HepG2 (cell line): ENCODE results near the gene OBI1. TPM values are rescaled to one million over a fixed set of nuclear protein-coding genes. Genes with fewer than 3 reads are reported as not detected.

Source experiments
- ATAC-seq: fragments of 200-7000 bp; cut with Tn5 transposase; 3 replicates; pipeline ENCODE4 v1.9.1; 2020; ENCODE audit warnings: mild to moderate bottlenecking, moderate library complexity
- BruUV-seq: library from RNA; stranded (reverse); fragments of 400-500 nt; replicated peaks from 2 replicates; lab custom pipeline; 2021; lab: Mats Ljungman, UMichigan
- CTCF ChIA-PET: fragments of 300-600 bp; formaldehyde crosslinking; extraction: SDS; loops from one replicate; lab custom pipeline; 2021; ENCODE audit warnings: low total read pairs, inconsistent platforms, low intra/inter-chr PET ratio; lab: Yijun Ruan, JAX
- POLR2A ChIA-PET: fragments of 350-600 bp; sonication (Branson Sonifier 250); formaldehyde crosslinking; loops from one replicate; lab custom pipeline; 2020; ENCODE audit warnings: antibody characterized with exemption, inconsistent platforms; lab: Yijun Ruan, JAX
- DNase-seq: peaks from one replicate; pipeline ENCODE4 v3.0.0-alpha.2; 2015; ENCODE audit warnings: low spot score
- FAIRE-seq: peaks from 3 replicates; lab custom pipeline; 2011; peaks lifted over from hg19 to GRCh38; lab: Jason Lieb, UNC
- H2AFZ ChIP-seq: one replicate; pipeline ENCODE4 v1.6.1; 2011; ENCODE audit warnings: low read length, inconsistent platforms
- H3K27ac ChIP-seq: fragments of 300-600 bp; 3 replicates; pipeline ENCODE4 v1.8.0; 2011; ENCODE audit warnings: mixed run types, mild to moderate bottlenecking, mixed read lengths, low read length, inconsistent platforms; ENCODE audit not compliant: insufficient read depth; ENCODE audit errors: extremely low read length
- H3K27me3 ChIP-seq, 2 experiments: fragments of 200-600 bp in 1 of 2; 2 replicates in 1 of 2; 3 replicates in 1 of 2; pipeline versions ENCODE4 v1.6.0 to v1.8.0; 2011; ENCODE audit warnings: low read length in 2 of 2, mild to moderate bottlenecking in 2 of 2, moderate library complexity in 2 of 2, inconsistent platforms in 1 of 2; ENCODE audit not compliant: insufficient read depth in 2 of 2, control insufficient read depth in 1 of 2
- H3K36me3 ChIP-seq, 2 experiments: fragments of 200-600 bp in 1 of 2; replicated peaks in 1 of 2; 2 replicates in 1 of 2; 3 replicates in 1 of 2; pipeline versions ENCODE4 v1.5.1 to v1.8.0; 2011; ENCODE audit warnings: low read length in 2 of 2, inconsistent platforms in 1 of 2; ENCODE audit not compliant: insufficient read depth in 2 of 2, control insufficient read depth in 1 of 2
- H3K4me1 ChIP-seq: 2 replicates; pipeline ENCODE4 v1.5.1; 2012; ENCODE audit warnings: low read length, inconsistent platforms; ENCODE audit not compliant: insufficient read depth
- H3K4me2 ChIP-seq: 2 replicates; pipeline ENCODE4 v1.6.0; 2011; ENCODE audit warnings: low read depth, low read length, inconsistent platforms
- H3K4me3 ChIP-seq, 3 experiments: fragments of 200-600 bp in 1 of 3; sonication (generic), shearing (Covaris generic) in 1 of 3; replicated peaks in 1 of 3; 2 replicates each; pipeline ENCODE4 v1.5.1; 2011 to 2016; ENCODE audit warnings: low read length in 3 of 3, inconsistent platforms in 2 of 3, low read depth in 2 of 3, mild to moderate bottlenecking in 2 of 3, control low read depth in 1 of 3, mixed read lengths in 1 of 3; ENCODE audit not compliant: insufficient read depth in 1 of 3
- H3K79me2 ChIP-seq: one replicate; pipeline ENCODE4 v1.6.1; 2011; ENCODE audit warnings: low read length, inconsistent platforms; ENCODE audit not compliant: insufficient read depth
- H3K9ac ChIP-seq: 2 replicates; pipeline ENCODE4 v1.6.0; 2011; ENCODE audit warnings: mild to moderate bottlenecking, low read depth, low read length, inconsistent platforms; ENCODE audit not compliant: insufficient read depth
- H3K9me3 ChIP-seq: 2 replicates; pipeline ENCODE4 v1.5.1; 2012; ENCODE audit warnings: mild to moderate bottlenecking, low read length
- H4K20me1 ChIP-seq: 2 replicates; pipeline ENCODE4 v1.6.0; 2011; ENCODE audit warnings: inconsistent platforms, mild to moderate bottlenecking, low read length, moderate library complexity; ENCODE audit not compliant: insufficient read depth
- AKNA ChIP-seq: sonication (generic); formaldehyde crosslinking; IDR thresholded peaks from 2 replicates; pipeline ENCODE4 v1.4.0; 2020; ENCODE audit warnings: missing genetic modification reagents, borderline replicate concordance
- HNF1B ChIP-seq: sonication (generic); formaldehyde crosslinking; IDR thresholded peaks from 2 replicates; pipeline ENCODE4 v1.5.1; 2020; ENCODE audit warnings: mild to moderate bottlenecking, moderate library complexity, missing genetic modification reagents
- KDM5A ChIP-seq: fragments of 200-600 bp; sonication (generic); IDR thresholded peaks from 2 replicates; pipeline ENCODE4 v1.7.0; 2018; ENCODE audit warnings: antibody characterized with exemption, mild to moderate bottlenecking, low read length, borderline replicate concordance
- KLF6 ChIP-seq: IDR thresholded peaks from 2 replicates; pipeline ENCODE4 v1.8.0; 2016; ENCODE audit warnings: missing biosample characterization, missing genetic modification reagents
- PHF8 ChIP-seq: sonication (generic); formaldehyde crosslinking; IDR thresholded peaks from 2 replicates; pipeline ENCODE4 v1.5.0; 2020; ENCODE audit warnings: missing genetic modification reagents
- ZBTB7B ChIP-seq: sonication (generic); formaldehyde crosslinking; IDR thresholded peaks from 2 replicates; pipeline ENCODE4 v1.4.0; 2020; ENCODE audit warnings: missing genetic modification reagents
- ZNF766 ChIP-seq: sonication (generic); formaldehyde crosslinking; IDR thresholded peaks from 2 replicates; pipeline ENCODE4 v1.5.0; 2020; ENCODE audit warnings: missing genetic modification reagents, borderline replicate concordance
- WGBS: methylation state at CpG from one replicate; pipeline ENCODE4 v1.1.6; 2017; ENCODE audit warnings: low lambda C conversion rate; 5-methylcytosine and 5-hydroxymethylcytosine counted together
- in situ Hi-C: cut with HindIII; loops from 2 replicates; pipeline ENCODE4 v1.10.0; 2017; ENCODE audit warnings: low pct_unique_long_range_greater_than_20kb; ENCODE audit not compliant: extremely low pct_ligation_motif_present
- intact Hi-C: fragments of 100-400 bp; cut with micrococcal nuclease; formaldehyde crosslinking; loops from one replicate; pipeline ENCODE4 v1.10.0; 2022; ENCODE audit not compliant: unreplicated experiment
- polyA plus RNA-seq, 8 experiments: library from polyadenylated mRNA; depleted of rRNA in 3 of 8; stranded (reverse) in 7 of 8; unstranded in 1 of 8; fragments of >200 nt; fragmentation: Illumina TruSeq in 4 of 8; extraction: Trizol in 4 of 8; gene quantifications; 2 replicates each; pipeline versions ENCODE4 v1.2.1 to v1.2.3, GENCODE V29; 2011 to 2016; ENCODE audit warnings: low read depth in 4 of 8, missing spikeins in 1 of 8, mixed read lengths in 1 of 8; ENCODE audit not compliant: insufficient read depth in 1 of 8
- total RNA-seq, 5 experiments: library from RNA; depleted of rRNA; stranded (reverse); fragments of >200 nt; fragmentation: Illumina TruSeq; extraction: Trizol; gene quantifications; 2 replicates each; pipeline ENCODE4 v1.2.3, GENCODE V29; 2016; ENCODE audit warnings: low read depth in 1 of 5
- TF ChIP-seq, protein P1 (sequence below): sonication (generic); formaldehyde crosslinking; IDR thresholded peaks from 2 replicates; pipeline ENCODE4 v1.4.0; 2020; ENCODE audit warnings: mild to moderate bottlenecking, missing genetic modification reagents, borderline replicate concordance

OBI1 gene
- total and polyA plus RNA-seq, 2 of the 13 experiments (the other 11 are each of a cell fraction or from before 2014, with no cell fraction given) = 7.8 to 23.5 TPM

DNA sequence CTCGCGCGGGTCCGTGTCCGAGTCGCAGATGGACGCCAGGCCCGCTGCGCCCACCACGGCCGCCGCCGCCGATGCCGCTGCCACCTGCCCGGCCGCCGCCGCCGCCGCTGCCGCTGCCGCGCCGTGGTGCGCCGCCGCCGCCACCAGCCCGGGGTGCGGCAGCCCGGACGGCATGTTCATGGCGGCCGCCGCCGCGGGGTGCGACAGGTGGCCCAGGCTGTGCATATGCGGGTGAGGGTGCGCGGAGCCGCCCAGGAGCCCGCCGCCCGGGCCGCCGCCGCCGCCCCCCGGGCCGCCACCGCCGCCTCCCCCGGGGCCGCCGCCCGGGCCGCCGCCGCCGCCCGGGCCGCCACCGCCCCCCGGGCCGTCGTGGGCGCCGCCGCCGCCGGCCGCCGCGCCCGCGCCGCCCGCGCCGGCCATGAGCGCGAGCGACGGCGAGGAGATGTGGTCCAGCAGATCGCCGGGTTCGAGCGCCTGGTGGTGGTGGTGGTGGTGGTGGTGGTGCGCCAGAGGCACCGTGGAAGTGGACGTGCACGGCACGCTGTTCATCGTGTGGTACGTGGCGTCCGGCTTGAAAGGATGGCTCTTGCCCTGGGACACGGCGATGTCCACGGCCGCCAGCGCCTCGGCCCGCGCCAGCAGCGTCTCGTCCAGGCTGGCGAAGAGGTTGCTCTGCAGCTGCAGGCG lies 56.9 kb downstream of the OBI1 start:
- WGBS = 96% methylated on average over 105 of the region's 112 CpGs

More for the DNA sequence above, 56.9 kb downstream of the OBI1 start:
- no TSS peak for BruUV-seq
- Histone ChIP-seq H3K27me3 (peaks cover 0 to 53% of the 10 kb centered on the region in 2 experiments; a peak in 4 of 5 replicates), H3K9ac (no peak overlapping the region), H4K20me1 (no peaks in the 10 kb centered on the region), H3K4me1 (peaks cover 32% of the 10 kb centered on the region), H3K9me3 (no peaks in the 10 kb centered on the region), H2AFZ (no peak overlapping the region), H3K4me2 (peak overlapping the region; percentile 72; the same call in 1 of the 2 replicates), H3K36me3 (no peaks in the 10 kb centered on the region)
- intact Hi-C loops = no loop called here
- FAIRE-seq (no peak), DNase-seq (no peak), ATAC-seq (no peak)
- CTCF ChIA-PET = no interaction called here
- POLR2A ChIA-PET = no interaction called here
- TF ChIP-seq, protein P1, sequence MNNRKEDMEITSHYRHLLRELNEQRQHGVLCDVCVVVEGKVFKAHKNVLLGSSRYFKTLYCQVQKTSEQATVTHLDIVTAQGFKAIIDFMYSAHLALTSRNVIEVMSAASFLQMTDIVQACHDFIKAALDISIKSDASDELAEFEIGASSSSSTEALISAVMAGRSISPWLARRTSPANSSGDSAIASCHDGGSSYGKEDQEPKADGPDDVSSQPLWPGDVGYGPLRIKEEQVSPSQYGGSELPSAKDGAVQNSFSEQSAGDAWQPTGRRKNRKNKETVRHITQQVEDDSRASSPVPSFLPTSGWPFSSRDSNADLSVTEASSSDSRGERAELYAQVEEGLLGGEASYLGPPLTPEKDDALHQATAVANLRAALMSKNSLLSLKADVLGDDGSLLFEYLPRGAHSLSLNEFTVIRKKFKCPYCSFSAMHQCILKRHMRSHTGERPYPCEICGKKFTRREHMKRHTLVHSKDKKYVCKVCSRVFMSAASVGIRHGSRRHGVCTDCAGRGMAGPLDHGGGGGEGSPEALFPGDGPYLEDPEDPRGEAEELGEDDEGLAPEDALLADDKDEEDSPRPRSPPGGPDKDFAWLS (CRISPR knock-in tag) = no peak
- no peak for TF ChIP-seq KDM5A
- TF ChIP-seq HNF1B (CRISPR knock-in tag) = no peak
- TF ChIP-seq KLF6 (CRISPR knock-in tag) = no peak
- TF ChIP-seq PHF8 (CRISPR knock-in tag) = no peak
- no peak for TF ChIP-seq ZNF766
- TF ChIP-seq AKNA (CRISPR knock-in tag) = no peak
- TF ChIP-seq ZBTB7B (CRISPR knock-in tag) = no peak
- TF ChIP-seq, all 625 proteins: peak for 0
- in situ Hi-C loops = no loop called here
- Histone ChIP-seq H3K4me3 (peak overlapping the region in 1 of 3 experiments; percentile 71; a peak in 1 of 6 replicates), H3K27ac (no peak overlapping the region), H3K79me2 (no peaks in the 10 kb centered on the region)
